HepG2 (cell line): ENCODE data around the gene UGT1A3. TPM values are rescaled to one million over a fixed set of nuclear protein-coding genes. Genes with fewer than 3 reads are reported as not detected.

Experiments used
- FOXC1 ChIP-seq: sonication (generic); formaldehyde crosslinking; IDR thresholded peaks from 2 replicates; pipeline ENCODE4 v1.8.0; 2022; ENCODE audit warnings: mild to moderate bottlenecking, missing genetic modification reagents, borderline replicate concordance
- JUND ChIP-seq: sonication (generic); formaldehyde crosslinking; IDR thresholded peaks from 2 replicates; pipeline ENCODE4 v1.8.0; 2022; ENCODE audit warnings: mild to moderate bottlenecking, missing genetic modification reagents
- KDM5B ChIP-seq: sonication (generic); formaldehyde crosslinking; IDR thresholded peaks from 2 replicates; pipeline ENCODE4 v1.4.0; 2020; ENCODE audit warnings: missing genetic modification reagents, mild to moderate bottlenecking, borderline replicate concordance
- MATR3 ChIP-seq: sonication (generic); formaldehyde crosslinking; IDR thresholded peaks from 2 replicates; pipeline ENCODE4 v1.4.0; 2020; ENCODE audit warnings: missing genetic modification reagents
- SMAD1 ChIP-seq: sonication (generic); formaldehyde crosslinking; IDR thresholded peaks from 2 replicates; pipeline ENCODE4 v1.4.0; 2020; ENCODE audit warnings: missing genetic modification reagents, low read depth, mild to moderate bottlenecking, borderline replicate concordance
- SOX5 ChIP-seq: IDR thresholded peaks from 2 replicates; pipeline ENCODE4 v1.6.1; 2016; ENCODE audit warnings: borderline replicate concordance
- ZNF556 ChIP-seq: sonication (generic); formaldehyde crosslinking; IDR thresholded peaks from 2 replicates; pipeline ENCODE4 v1.4.0; 2020; ENCODE audit warnings: mild to moderate bottlenecking, missing genetic modification reagents, borderline replicate concordance
- ZNF878 ChIP-seq: sonication (generic); formaldehyde crosslinking; IDR thresholded peaks from 2 replicates; pipeline ENCODE4 v1.8.1; 2023; ENCODE audit warnings: mild to moderate bottlenecking, missing genetic modification reagents, moderate library complexity
- polyA plus RNA-seq, 8 experiments: library from polyadenylated mRNA; depleted of rRNA in 3 of 8; stranded (reverse) in 7 of 8; unstranded in 1 of 8; fragments of >200 nt; fragmentation: Illumina TruSeq in 4 of 8; extraction: Trizol in 4 of 8; gene quantifications; 2 replicates each; pipeline versions ENCODE4 v1.2.1 to v1.2.3, GENCODE V29; 2011 to 2016; ENCODE audit warnings: low read depth in 4 of 8, missing spikeins in 1 of 8, mixed read lengths in 1 of 8; ENCODE audit not compliant: insufficient read depth in 1 of 8
- total RNA-seq, 5 experiments: library from RNA; depleted of rRNA; stranded (reverse); fragments of >200 nt; fragmentation: Illumina TruSeq; extraction: Trizol; gene quantifications; 2 replicates each; pipeline ENCODE4 v1.2.3, GENCODE V29; 2016; ENCODE audit warnings: low read depth in 1 of 5
- TF ChIP-seq, protein P1 (sequence below): sonication (generic); formaldehyde crosslinking; IDR thresholded peaks from 2 replicates; pipeline ENCODE4 v1.4.0; 2020; ENCODE audit warnings: mild to moderate bottlenecking, missing genetic modification reagents
- TF ChIP-seq, protein P2 (sequence below): sonication (generic); formaldehyde crosslinking; IDR thresholded peaks from 2 replicates; pipeline ENCODE4 v1.4.0; 2020; ENCODE audit warnings: missing genetic modification reagents
- TF ChIP-seq, protein P3 (sequence below): sonication (generic); formaldehyde crosslinking; IDR thresholded peaks from 2 replicates; pipeline ENCODE4 v1.4.0; 2020; ENCODE audit warnings: missing genetic modification reagents, borderline replicate concordance
- TF ChIP-seq, protein P4 (sequence below): sonication (generic); formaldehyde crosslinking; conservative IDR thresholded peaks from 2 replicates; pipeline ENCODE4 v1.8.0; 2022; ENCODE audit warnings: low read depth, missing genetic modification reagents
- TF ChIP-seq, protein P5 (sequence below): sonication (generic); formaldehyde crosslinking; IDR thresholded peaks from 2 replicates; pipeline ENCODE4 v1.4.0; 2020; ENCODE audit warnings: missing genetic modification reagents

The UGT1A3 gene
- total and polyA plus RNA-seq, 2 of the 13 experiments (the other 11 are each of a cell fraction or from before 2014, with no cell fraction given): not detected

DNA sequence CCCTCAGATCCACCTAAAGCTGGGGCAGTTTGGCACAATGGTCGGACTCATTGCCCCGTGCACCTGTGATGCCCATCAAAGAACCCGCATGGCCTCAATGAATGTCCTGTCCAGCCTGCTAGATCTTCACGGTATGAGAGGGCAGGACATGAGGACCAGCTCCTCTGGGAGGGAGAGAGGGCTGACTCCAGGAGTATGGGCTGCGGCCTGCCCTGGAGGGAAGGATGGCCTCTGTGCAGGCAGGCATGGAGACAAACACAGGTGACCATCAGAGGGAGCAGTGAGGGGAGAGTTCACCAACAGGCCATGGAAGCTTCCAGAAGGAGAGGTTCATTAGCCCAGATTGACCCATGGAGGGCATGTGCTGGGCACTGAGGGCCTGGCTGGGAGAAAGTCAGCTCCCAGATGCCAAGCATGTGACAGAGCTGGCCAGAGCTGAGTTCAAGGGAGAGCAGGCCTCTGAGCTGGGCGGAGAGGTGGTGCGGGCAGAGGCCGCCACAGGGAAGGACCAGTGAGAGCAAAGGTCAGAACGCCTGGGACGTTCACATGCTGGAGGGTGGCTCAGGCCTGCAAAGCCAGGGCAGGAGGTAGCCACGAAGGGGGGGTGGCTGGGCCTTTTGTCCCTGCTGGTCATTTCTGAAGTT, 89.3 kb downstream of the UGT1A3 start (continued):
- TF ChIP-seq, protein P1, sequence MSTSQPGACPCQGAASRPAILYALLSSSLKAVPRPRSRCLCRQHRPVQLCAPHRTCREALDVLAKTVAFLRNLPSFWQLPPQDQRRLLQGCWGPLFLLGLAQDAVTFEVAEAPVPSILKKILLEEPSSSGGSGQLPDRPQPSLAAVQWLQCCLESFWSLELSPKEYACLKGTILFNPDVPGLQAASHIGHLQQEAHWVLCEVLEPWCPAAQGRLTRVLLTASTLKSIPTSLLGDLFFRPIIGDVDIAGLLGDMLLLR (CRISPR knock-in tag): no peak
- TF ChIP-seq, protein P2, sequence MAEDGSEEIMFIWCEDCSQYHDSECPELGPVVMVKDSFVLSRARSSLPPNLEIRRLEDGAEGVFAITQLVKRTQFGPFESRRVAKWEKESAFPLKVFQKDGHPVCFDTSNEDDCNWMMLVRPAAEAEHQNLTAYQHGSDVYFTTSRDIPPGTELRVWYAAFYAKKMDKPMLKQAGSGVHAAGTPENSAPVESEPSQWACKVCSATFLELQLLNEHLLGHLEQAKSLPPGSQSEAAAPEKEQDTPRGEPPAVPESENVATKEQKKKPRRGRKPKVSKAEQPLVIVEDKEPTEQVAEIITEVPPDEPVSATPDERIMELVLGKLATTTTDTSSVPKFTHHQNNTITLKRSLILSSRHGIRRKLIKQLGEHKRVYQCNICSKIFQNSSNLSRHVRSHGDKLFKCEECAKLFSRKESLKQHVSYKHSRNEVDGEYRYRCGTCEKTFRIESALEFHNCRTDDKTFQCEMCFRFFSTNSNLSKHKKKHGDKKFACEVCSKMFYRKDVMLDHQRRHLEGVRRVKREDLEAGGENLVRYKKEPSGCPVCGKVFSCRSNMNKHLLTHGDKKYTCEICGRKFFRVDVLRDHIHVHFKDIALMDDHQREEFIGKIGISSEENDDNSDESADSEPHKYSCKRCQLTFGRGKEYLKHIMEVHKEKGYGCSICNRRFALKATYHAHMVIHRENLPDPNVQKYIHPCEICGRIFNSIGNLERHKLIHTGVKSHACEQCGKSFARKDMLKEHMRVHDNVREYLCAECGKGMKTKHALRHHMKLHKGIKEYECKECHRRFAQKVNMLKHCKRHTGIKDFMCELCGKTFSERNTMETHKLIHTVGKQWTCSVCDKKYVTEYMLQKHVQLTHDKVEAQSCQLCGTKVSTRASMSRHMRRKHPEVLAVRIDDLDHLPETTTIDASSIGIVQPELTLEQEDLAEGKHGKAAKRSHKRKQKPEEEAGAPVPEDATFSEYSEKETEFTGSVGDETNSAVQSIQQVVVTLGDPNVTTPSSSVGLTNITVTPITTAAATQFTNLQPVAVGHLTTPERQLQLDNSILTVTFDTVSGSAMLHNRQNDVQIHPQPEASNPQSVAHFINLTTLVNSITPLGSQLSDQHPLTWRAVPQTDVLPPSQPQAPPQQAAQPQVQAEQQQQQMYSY (CRISPR knock-in tag): no peak
- TF ChIP-seq ZNF878 (CRISPR knock-in tag): no peak
- TF ChIP-seq, protein P3, sequence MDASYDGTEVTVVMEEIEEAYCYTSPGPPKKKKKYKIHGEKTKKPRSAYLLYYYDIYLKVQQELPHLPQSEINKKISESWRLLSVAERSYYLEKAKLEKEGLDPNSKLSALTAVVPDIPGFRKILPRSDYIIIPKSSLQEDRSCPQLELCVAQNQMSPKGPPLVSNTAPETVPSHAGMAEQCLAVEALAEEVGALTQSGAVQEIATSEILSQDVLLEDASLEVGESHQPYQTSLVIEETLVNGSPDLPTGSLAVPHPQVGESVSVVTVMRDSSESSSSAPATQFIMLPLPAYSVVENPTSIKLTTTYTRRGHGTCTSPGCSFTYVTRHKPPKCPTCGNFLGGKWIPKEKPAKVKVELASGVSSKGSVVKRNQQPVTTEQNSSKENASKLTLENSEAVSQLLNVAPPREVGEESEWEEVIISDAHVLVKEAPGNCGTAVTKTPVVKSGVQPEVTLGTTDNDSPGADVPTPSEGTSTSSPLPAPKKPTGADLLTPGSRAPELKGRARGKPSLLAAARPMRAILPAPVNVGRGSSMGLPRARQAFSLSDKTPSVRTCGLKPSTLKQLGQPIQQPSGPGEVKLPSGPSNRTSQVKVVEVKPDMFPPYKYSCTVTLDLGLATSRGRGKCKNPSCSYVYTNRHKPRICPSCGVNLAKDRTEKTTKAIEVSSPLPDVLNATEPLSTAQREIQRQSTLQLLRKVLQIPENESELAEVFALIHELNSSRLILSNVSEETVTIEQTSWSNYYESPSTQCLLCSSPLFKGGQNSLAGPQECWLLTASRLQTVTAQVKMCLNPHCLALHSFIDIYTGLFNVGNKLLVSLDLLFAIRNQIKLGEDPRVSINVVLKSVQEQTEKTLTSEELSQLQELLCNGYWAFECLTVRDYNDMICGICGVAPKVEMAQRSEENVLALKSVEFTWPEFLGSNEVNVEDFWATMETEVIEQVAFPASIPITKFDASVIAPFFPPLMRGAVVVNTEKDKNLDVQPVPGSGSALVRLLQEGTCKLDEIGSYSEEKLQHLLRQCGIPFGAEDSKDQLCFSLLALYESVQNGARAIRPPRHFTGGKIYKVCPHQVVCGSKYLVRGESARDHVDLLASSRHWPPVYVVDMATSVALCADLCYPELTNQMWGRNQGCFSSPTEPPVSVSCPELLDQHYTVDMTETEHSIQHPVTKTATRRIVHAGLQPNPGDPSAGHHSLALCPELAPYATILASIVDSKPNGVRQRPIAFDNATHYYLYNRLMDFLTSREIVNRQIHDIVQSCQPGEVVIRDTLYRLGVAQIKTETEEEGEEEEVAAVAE (CRISPR knock-in tag): no peak
- no peak for TF ChIP-seq SOX5 (CRISPR knock-in tag)
- TF ChIP-seq JUND (CRISPR knock-in tag): no peak
- TF ChIP-seq MATR3 (CRISPR knock-in tag): no peak
- TF ChIP-seq, protein P4, sequence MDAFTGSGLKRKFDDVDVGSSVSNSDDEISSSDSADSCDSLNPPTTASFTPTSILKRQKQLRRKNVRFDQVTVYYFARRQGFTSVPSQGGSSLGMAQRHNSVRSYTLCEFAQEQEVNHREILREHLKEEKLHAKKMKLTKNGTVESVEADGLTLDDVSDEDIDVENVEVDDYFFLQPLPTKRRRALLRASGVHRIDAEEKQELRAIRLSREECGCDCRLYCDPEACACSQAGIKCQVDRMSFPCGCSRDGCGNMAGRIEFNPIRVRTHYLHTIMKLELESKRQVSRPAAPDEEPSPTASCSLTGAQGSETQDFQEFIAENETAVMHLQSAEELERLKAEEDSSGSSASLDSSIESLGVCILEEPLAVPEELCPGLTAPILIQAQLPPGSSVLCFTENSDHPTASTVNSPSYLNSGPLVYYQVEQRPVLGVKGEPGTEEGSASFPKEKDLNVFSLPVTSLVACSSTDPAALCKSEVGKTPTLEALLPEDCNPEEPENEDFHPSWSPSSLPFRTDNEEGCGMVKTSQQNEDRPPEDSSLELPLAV (CRISPR knock-in tag): no peak
- no peak for TF ChIP-seq SMAD1 (CRISPR knock-in tag)
- TF ChIP-seq FOXC1 (CRISPR knock-in tag): no peak; the same call in 1 of the 2 replicates
- peak; percentile 41; the same call in 1 of the 2 replicates for TF ChIP-seq KDM5B (CRISPR knock-in tag)
- TF ChIP-seq, protein P5, sequence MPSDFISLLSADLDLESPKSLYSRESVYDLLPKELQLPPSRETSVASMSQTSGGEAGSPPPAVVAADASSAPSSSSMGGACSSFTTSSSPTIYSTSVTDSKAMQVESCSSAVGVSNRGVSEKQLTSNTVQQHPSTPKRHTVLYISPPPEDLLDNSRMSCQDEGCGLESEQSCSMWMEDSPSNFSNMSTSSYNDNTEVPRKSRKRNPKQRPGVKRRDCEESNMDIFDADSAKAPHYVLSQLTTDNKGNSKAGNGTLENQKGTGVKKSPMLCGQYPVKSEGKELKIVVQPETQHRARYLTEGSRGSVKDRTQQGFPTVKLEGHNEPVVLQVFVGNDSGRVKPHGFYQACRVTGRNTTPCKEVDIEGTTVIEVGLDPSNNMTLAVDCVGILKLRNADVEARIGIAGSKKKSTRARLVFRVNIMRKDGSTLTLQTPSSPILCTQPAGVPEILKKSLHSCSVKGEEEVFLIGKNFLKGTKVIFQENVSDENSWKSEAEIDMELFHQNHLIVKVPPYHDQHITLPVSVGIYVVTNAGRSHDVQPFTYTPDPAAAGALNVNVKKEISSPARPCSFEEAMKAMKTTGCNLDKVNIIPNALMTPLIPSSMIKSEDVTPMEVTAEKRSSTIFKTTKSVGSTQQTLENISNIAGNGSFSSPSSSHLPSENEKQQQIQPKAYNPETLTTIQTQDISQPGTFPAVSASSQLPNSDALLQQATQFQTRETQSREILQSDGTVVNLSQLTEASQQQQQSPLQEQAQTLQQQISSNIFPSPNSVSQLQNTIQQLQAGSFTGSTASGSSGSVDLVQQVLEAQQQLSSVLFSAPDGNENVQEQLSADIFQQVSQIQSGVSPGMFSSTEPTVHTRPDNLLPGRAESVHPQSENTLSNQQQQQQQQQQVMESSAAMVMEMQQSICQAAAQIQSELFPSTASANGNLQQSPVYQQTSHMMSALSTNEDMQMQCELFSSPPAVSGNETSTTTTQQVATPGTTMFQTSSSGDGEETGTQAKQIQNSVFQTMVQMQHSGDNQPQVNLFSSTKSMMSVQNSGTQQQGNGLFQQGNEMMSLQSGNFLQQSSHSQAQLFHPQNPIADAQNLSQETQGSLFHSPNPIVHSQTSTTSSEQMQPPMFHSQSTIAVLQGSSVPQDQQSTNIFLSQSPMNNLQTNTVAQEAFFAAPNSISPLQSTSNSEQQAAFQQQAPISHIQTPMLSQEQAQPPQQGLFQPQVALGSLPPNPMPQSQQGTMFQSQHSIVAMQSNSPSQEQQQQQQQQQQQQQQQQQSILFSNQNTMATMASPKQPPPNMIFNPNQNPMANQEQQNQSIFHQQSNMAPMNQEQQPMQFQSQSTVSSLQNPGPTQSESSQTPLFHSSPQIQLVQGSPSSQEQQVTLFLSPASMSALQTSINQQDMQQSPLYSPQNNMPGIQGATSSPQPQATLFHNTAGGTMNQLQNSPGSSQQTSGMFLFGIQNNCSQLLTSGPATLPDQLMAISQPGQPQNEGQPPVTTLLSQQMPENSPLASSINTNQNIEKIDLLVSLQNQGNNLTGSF (CRISPR knock-in tag): no peak
- no peak for TF ChIP-seq ZNF556 (CRISPR knock-in tag)
